ENCODE results near the gene DTNB.
"Not testable (repeated sequence)": the region's sequence is repeated elsewhere in the genome, so short reads cannot be mapped to it uniquely, and the experiment has no call there.

DTNB gene

DNA sequence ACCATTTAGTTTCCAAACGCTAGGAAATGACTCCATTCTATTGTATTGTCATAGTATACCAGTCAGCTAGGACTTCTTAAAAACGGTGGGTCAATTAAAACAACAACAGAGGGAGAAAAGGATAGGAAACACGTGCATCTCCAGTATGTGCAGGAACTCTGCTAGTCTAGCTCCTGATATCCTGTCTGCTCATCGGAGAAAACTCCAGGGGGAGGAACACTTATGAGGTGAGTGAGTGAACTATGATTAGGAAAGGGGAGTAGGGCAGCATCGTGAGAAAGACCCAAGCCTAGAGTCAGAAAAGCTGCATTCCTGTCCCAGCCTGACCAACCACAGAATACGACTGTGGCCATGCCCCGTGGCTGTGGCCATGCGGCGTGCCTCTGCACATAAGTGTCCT lies 34.2 kb downstream of the DTNB start:
- no peak for TF ChIP-seq CTCF (IDR thresholded peaks at IDR 0.05; ENCODE audit: low read depth, low read length, missing control alignments)
- DNase-seq (ENCODE audit: extremely low read depth, low read depth) = no peak
- no peak overlapping the region for H3K4me3 ChIP-seq (replicated peaks; ENCODE audit: low read depth, low read length)

GRCh38 chr2:25635797-25636196 lies 37.6 kb downstream of the DTNB start:
- H3K4me3 ChIP-seq (replicated peaks; ENCODE audit: low read depth, low read length) = no peak overlapping the region
- TF ChIP-seq CTCF (IDR thresholded peaks at IDR 0.05; ENCODE audit: low read depth, low read length, missing control alignments) = no peak
- no peak for DNase-seq (ENCODE audit: extremely low read depth, low read depth)

DNA sequence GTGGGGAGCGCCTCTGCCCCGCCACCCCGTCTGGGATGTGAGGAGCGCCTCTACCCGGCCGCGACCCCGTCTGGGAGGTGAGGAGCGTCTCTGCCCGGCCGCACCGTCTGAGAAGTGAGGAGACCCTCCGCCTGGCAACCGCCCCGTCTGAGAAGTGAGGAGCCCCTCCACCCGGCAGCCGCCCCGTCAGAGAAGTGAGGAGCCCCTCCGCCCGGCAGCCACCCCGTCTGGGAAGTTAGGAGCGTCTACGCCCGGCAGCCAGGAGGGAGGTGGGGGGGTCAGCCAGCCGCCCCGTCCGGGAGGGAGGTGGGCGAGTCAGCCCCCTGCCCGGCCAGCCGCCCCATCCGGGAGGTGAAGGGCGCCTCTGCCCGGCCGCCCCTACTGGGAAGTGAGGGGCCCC lies 39.6 kb downstream of the DTNB start:
- DNase-seq (ENCODE audit: extremely low read depth, low read depth); H3K4me3 ChIP-seq (replicated peaks; ENCODE audit: low read depth, low read length): not testable (repeated sequence)

DNA sequence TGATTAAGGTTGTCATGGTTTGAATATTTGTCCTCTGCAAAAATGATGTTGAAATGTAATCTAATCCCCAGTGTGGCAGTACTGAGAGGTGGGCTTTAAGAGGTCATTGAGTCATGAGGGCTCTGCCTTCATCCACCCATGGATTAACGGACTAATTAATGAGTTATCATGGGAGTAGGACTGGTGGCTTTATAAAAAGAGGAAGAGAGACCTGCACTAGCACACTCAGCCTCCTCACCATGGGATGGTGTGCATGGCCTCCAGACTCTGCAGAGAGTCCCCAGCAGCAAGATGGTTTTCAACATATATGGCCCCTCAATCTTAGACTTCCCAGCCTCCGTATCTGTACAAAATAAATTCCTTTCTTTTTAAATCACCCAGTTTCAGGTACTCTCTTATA lies 41.0 kb downstream of the DTNB start:
- no peak for TF ChIP-seq CTCF (IDR thresholded peaks at IDR 0.05; ENCODE audit: low read depth, low read length, missing control alignments)
- no peak for DNase-seq (ENCODE audit: extremely low read depth, low read depth)
- no peak overlapping the region for H3K4me3 ChIP-seq (replicated peaks; ENCODE audit: low read depth, low read length)

DNA sequence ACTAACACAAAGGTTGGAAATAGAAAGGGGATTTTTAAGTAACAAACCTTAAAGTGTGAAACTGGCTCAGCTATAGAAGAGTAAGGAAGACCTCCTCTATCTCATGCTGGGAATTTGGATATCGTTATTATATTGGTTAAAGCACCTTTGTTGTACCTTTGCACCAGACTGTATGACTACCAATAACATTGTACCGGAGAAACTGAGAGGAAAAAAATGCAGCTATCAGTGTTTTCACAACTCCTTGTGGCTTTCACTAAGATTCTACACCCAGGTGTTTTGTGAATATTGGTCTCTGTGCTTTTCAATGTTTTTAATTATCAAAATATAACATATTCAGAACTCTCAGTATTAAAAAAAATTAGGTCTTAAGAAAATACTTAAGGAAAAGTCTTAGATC lies 48.7 kb downstream of the DTNB start:
- DNase-seq (ENCODE audit: extremely low read depth, low read depth) = no peak
- no peak overlapping the region for H3K4me3 ChIP-seq (replicated peaks; ENCODE audit: low read depth, low read length)
- TF ChIP-seq CTCF (IDR thresholded peaks at IDR 0.05; ENCODE audit: low read depth, low read length, missing control alignments) = no peak

DNA sequence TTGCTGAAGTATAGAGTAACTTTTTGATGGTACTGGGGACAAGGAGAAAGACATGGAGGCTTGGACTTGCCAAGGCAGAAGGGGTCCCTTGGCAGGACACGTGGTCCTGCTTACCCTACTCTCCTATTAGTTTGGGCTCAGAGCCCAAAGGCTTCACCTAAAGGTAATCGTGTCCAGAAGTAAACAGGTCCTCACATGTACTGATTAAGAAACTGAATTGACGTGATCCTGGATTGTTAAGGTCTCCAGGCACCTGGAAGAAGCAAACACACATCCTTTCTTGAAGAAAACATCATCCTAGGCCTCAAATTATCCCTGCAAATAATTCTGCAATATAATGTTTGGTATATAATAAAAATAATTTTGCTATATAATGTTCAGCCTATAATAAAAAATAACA lies 50.0 kb downstream of the DTNB start:
- no peak overlapping the region for H3K4me3 ChIP-seq (replicated peaks; ENCODE audit: low read depth, low read length)
- DNase-seq (ENCODE audit: extremely low read depth, low read depth) = no peak
- no peak for TF ChIP-seq CTCF (IDR thresholded peaks at IDR 0.05; ENCODE audit: low read depth, low read length, missing control alignments)

DNA sequence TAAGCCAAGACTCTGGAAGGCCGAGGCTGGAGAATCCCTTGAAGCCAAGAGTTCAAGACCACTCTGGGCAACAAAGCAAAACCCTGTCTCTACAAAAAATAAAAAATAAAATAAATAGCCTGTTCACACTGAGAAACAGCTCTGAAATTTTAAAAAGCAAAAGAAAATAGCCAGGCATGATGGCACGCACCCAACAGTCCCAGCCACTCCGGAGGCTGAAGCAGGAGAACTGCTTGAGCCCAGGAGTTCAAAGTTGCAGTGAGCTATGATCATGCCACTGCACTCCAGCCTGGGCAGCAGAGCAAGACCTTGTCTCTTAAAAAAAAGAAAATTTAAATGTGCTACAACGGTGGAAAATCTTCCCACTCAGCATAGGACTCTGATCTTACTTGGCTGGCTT lies 52.7 kb downstream of the DTNB start:
- DNase-seq (ENCODE audit: extremely low read depth, low read depth) = no peak
- no peak for TF ChIP-seq CTCF (IDR thresholded peaks at IDR 0.05; ENCODE audit: low read depth, low read length, missing control alignments)
- H3K4me3 ChIP-seq (replicated peaks; ENCODE audit: low read depth, low read length) = no peak overlapping the region

All from HFF-Myc (cell line).